H9 (cell line): Measurements from ENCODE around the gene MMD. TPM values are rescaled to one million over a fixed set of nuclear protein-coding genes. Genes with fewer than 3 reads are reported as not detected.

Source experiments
- DNase-seq: peaks from one replicate; pipeline ENCODE4 v3.0.0-alpha.2; 2017
- H2AFZ ChIP-seq: one replicate; pipeline ENCODE4 v1.6.1; 2013; ENCODE audit warnings: mild to moderate bottlenecking, low read length, control low read depth, moderate library complexity
- H2AK5ac ChIP-seq: 2 replicates; pipeline ENCODE4 v1.6.1; 2013; ENCODE audit warnings: low read length, control low read depth, mixed read lengths; ENCODE audit not compliant: insufficient read length
- H2BK120ac ChIP-seq: one replicate; pipeline ENCODE4 v1.6.1; 2013; ENCODE audit warnings: low read depth, mild to moderate bottlenecking, low read length, control low read depth, inconsistent platforms; ENCODE audit not compliant: poor library complexity, severe bottlenecking
- H2BK12ac ChIP-seq: 2 replicates; pipeline ENCODE4 v1.6.1; 2013; ENCODE audit warnings: low read length, control low read depth, mixed read lengths, low read depth; ENCODE audit not compliant: insufficient read length
- H2BK15ac ChIP-seq: 2 replicates; pipeline ENCODE4 v1.6.1; 2013; ENCODE audit warnings: low read depth, low read length, control low read depth
- H2BK20ac ChIP-seq: one replicate; pipeline ENCODE4 v1.6.1; 2013; ENCODE audit warnings: low read depth, mild to moderate bottlenecking, low read length, control low read depth, inconsistent platforms; ENCODE audit not compliant: poor library complexity, severe bottlenecking
- H2BK5ac ChIP-seq: 2 replicates; pipeline ENCODE4 v1.6.1; 2013; ENCODE audit warnings: low read length, control low read depth, mixed read lengths; ENCODE audit not compliant: insufficient read length
- H3K14ac ChIP-seq: 2 replicates; pipeline ENCODE4 v1.6.1; 2013; ENCODE audit warnings: low read length, control low read depth; ENCODE audit not compliant: insufficient read depth
- H3K18ac ChIP-seq: 2 replicates; pipeline ENCODE4 v1.6.1; 2013; ENCODE audit warnings: low read depth, mild to moderate bottlenecking, mixed read lengths, low read length, control low read depth; ENCODE audit not compliant: insufficient read length
- H3K23ac ChIP-seq: 2 replicates; pipeline ENCODE4 v1.6.1; 2013; ENCODE audit warnings: low read length, control low read depth, mixed read lengths, low read depth; ENCODE audit not compliant: insufficient read length
- H3K23me2 ChIP-seq: 2 replicates; pipeline ENCODE4 v1.6.1; 2013; ENCODE audit warnings: low read depth, mild to moderate bottlenecking, mixed read lengths, low read length, control low read depth; ENCODE audit not compliant: insufficient read length, poor library complexity, severe bottlenecking
- H3K27ac ChIP-seq: 2 replicates; pipeline ENCODE4 v1.5.1; 2013; ENCODE audit warnings: low read length, control low read depth, mixed read lengths, low read depth; ENCODE audit not compliant: insufficient read length
- H3K27me3 ChIP-seq: 2 replicates; pipeline ENCODE4 v1.6.1; 2013; ENCODE audit warnings: low read length, control low read depth, inconsistent platforms; ENCODE audit not compliant: insufficient read depth
- H3K4ac ChIP-seq: 2 replicates; pipeline ENCODE4 v1.6.1; 2013; ENCODE audit warnings: low read depth, mild to moderate bottlenecking, control low read depth, inconsistent platforms, low read length, moderate library complexity
- H3K4me1 ChIP-seq: 2 replicates; pipeline ENCODE4 v1.6.1; 2013; ENCODE audit warnings: low read length, control low read depth, inconsistent platforms; ENCODE audit not compliant: insufficient read depth
- H3K4me2 ChIP-seq: 2 replicates; pipeline ENCODE4 v1.6.1; 2013; ENCODE audit warnings: low read length, control low read depth, mixed read lengths; ENCODE audit not compliant: insufficient read length, insufficient read depth
- H3K56ac ChIP-seq: 2 replicates; pipeline ENCODE4 v1.6.1; 2013; ENCODE audit warnings: low read depth, mild to moderate bottlenecking, mixed read lengths, low read length, control low read depth; ENCODE audit not compliant: insufficient read length
- H3K79me1 ChIP-seq: 2 replicates; pipeline ENCODE4 v1.6.1; 2013; ENCODE audit warnings: low read depth, mild to moderate bottlenecking, moderate library complexity, low read length, control low read depth, inconsistent platforms; ENCODE audit not compliant: insufficient read depth, poor library complexity, severe bottlenecking
- H3K79me2 ChIP-seq: 2 replicates; pipeline ENCODE4 v1.6.1; 2013; ENCODE audit warnings: low read length, control low read depth, inconsistent platforms; ENCODE audit not compliant: insufficient read depth
- H3K9ac ChIP-seq: 2 replicates; pipeline ENCODE4 v1.6.1; 2013; ENCODE audit warnings: low read length, control low read depth, mixed read lengths; ENCODE audit not compliant: insufficient read length; ENCODE audit errors: extremely low read depth
- H3K9me3 ChIP-seq: one replicate; pipeline ENCODE4 v1.6.1; 2013; ENCODE audit warnings: low read depth, low read length, inconsistent platforms; ENCODE audit not compliant: control insufficient read depth
- H3T11ph ChIP-seq: one replicate; pipeline ENCODE4 v1.6.1; 2013; ENCODE audit warnings: mild to moderate bottlenecking, low read length, control low read depth, inconsistent platforms
- H4K20me1 ChIP-seq: one replicate; pipeline ENCODE4 v1.6.1; 2013; ENCODE audit not compliant: control insufficient read depth, insufficient read length, insufficient read depth
- H4K5ac ChIP-seq: 2 replicates; pipeline ENCODE4 v1.6.1; 2013; ENCODE audit warnings: low read depth, mild to moderate bottlenecking, mixed read lengths, low read length, control low read depth; ENCODE audit not compliant: insufficient read length
- H4K8ac ChIP-seq: replicated peaks from 2 replicates; pipeline ENCODE4 v1.6.1; 2013; ENCODE audit warnings: low read length, control low read depth, mixed read lengths, low read depth; ENCODE audit not compliant: insufficient read length
- H4K91ac ChIP-seq: 2 replicates; pipeline ENCODE4 v1.6.1; 2013; ENCODE audit warnings: low read depth, mild to moderate bottlenecking, moderate library complexity, mixed read lengths, low read length, control low read depth; ENCODE audit not compliant: insufficient read length
- H3K27ac Mint-ChIP-seq, 3 experiments: 2 replicates in 2 of 3; 3 replicates in 1 of 3; pipeline ENCODE4 v1.8.0; 2020 to 2021; ENCODE audit warnings: mixed read lengths in 3 of 3, mild to moderate bottlenecking in 1 of 3, moderate library complexity in 1 of 3
- H3K27me3 Mint-ChIP-seq: 2 replicates; pipeline ENCODE4 v1.8.0; 2021; ENCODE audit warnings: low read depth, mild to moderate bottlenecking, moderate library complexity, mixed read lengths
- H3K36me3 Mint-ChIP-seq, 3 experiments: 2 replicates in 2 of 3; 3 replicates in 1 of 3; pipeline ENCODE4 v1.8.0; 2020 to 2021; ENCODE audit warnings: low read depth in 3 of 3, mixed read lengths in 3 of 3; ENCODE audit not compliant: insufficient read depth in 1 of 3
- H3K4me1 Mint-ChIP-seq, 2 experiments: 2 replicates each; pipeline ENCODE4 v1.8.0; 2020; ENCODE audit warnings: mixed read lengths in 2 of 2
- H3K4me3 Mint-ChIP-seq, 2 experiments: 2 replicates in 1 of 2; 3 replicates in 1 of 2; pipeline ENCODE4 v1.8.0; 2020 to 2021; ENCODE audit warnings: mild to moderate bottlenecking in 2 of 2, mixed read lengths in 2 of 2, moderate library complexity in 1 of 2
- H3K9me3 Mint-ChIP-seq, 2 experiments: 2 replicates in 1 of 2; 3 replicates in 1 of 2; pipeline ENCODE4 v1.8.0; 2020; ENCODE audit warnings: mild to moderate bottlenecking in 2 of 2, mixed read lengths in 2 of 2, moderate library complexity in 1 of 2
- CTCF ChIP-seq: fragments of 200-600 bp; sonication (generic); conservative IDR thresholded peaks from 3 replicates; pipeline ENCODE4 v1.8.0; 2021; ENCODE audit warnings: antibody characterized with exemption, mild to moderate bottlenecking
- WGBS: extraction: QIAGEN DNeasy Blood & Tissue Kit; methylation state at CpG from one replicate; pipeline ENCODE4 v1.1.7; 2013; ENCODE audit warnings: missing lambda C conversion rate, low lambda C conversion rate, mixed read lengths; ENCODE audit not compliant: insufficient read length; ENCODE audit errors: extremely low coverage; 5-methylcytosine and 5-hydroxymethylcytosine counted together
- total RNA-seq: library from RNA; stranded (reverse); gene quantifications from 2 replicates; pipeline ENCODE4 v1.2.1, GENCODE V29; 2021

The MMD gene
- total RNA-seq, 1 experiment from 2014 or later, result 24.0 TPM

GRCh38 chr17:55407641-55408566 is 13.7 kb downstream of the MMD start:
- no peak overlapping the region for H2BK5ac ChIP-seq
- H3K23me2 ChIP-seq, result no peaks in the 10 kb centered on the region
- H3K79me1 ChIP-seq, result no peaks in the 10 kb centered on the region
- H3K23ac ChIP-seq, result no peak overlapping the region
- H3K9me3 ChIP-seq, result no peaks in the 10 kb centered on the region
- H3K27ac ChIP-seq, result no peak overlapping the region
- no peak overlapping the region for H2BK20ac ChIP-seq
- H3K4me1 Mint-ChIP-seq, result no peaks in the 10 kb centered on the region
- H2AK5ac ChIP-seq, result no peak overlapping the region
- peaks cover 34 to 78% (median 72%) of the 10 kb centered on the region in 3 experiments; a peak in 6 of 7 replicates for H3K36me3 Mint-ChIP-seq
- no peak overlapping the region for H3K4ac ChIP-seq
- no peak overlapping the region for H4K5ac ChIP-seq
- no peak overlapping the region for H4K8ac ChIP-seq
- no peak overlapping the region for H2BK120ac ChIP-seq
- H3K14ac ChIP-seq, result no peak overlapping the region
- no peak overlapping the region for H2BK15ac ChIP-seq
- DNase-seq, result no peak
- no peak overlapping the region for H3T11ph ChIP-seq
- H2BK12ac ChIP-seq, result no peak overlapping the region
- WGBS, result no CpG with 5 or more reads among the region's 5 CpGs
- no peaks in the 10 kb centered on the region for H3K27me3 Mint-ChIP-seq
- H3K4me3 Mint-ChIP-seq, result no peak overlapping the region
- H3K18ac ChIP-seq, result no peak overlapping the region
- no peak overlapping the region for H3K9ac ChIP-seq
- no peaks in the 10 kb centered on the region for H3K4me1 ChIP-seq
- H4K20me1 ChIP-seq, result no peaks in the 10 kb centered on the region
- no peak overlapping the region for H3K56ac ChIP-seq
- no peak for TF ChIP-seq CTCF
- H2AFZ ChIP-seq, result no peak overlapping the region
- H3K9me3 Mint-ChIP-seq, result no peaks in the 10 kb centered on the region
- H3K79me2 ChIP-seq, result no peaks in the 10 kb centered on the region
- H4K91ac ChIP-seq, result no peak overlapping the region
- H3K4me2 ChIP-seq, result no peak overlapping the region
- no peaks in the 10 kb centered on the region for H3K27me3 ChIP-seq
- H3K27ac Mint-ChIP-seq, result 0 out of 7 replicates have a peak overlapping the region, but pooled peaks of 1 of the 3 experiments have one; percentile 23
